GM18505 (cell line): ENCODE measurements around the gene SMIM36.

Source experiments
- ATAC-seq: cut with Tn5 transposase; IDR thresholded peaks from one replicate; pipeline ENCODE4 v1.9.1; 2021; ENCODE audit not compliant: unreplicated experiment
- POLR2A ChIP-seq: IDR thresholded peaks from 4 replicates; pipeline ENCODE4 v1.6.1; 2011; ENCODE audit warnings: borderline replicate concordance; ENCODE audit not compliant: insufficient read depth, insufficient read length; ENCODE audit errors: extremely low read depth

The SMIM36 gene

DNA sequence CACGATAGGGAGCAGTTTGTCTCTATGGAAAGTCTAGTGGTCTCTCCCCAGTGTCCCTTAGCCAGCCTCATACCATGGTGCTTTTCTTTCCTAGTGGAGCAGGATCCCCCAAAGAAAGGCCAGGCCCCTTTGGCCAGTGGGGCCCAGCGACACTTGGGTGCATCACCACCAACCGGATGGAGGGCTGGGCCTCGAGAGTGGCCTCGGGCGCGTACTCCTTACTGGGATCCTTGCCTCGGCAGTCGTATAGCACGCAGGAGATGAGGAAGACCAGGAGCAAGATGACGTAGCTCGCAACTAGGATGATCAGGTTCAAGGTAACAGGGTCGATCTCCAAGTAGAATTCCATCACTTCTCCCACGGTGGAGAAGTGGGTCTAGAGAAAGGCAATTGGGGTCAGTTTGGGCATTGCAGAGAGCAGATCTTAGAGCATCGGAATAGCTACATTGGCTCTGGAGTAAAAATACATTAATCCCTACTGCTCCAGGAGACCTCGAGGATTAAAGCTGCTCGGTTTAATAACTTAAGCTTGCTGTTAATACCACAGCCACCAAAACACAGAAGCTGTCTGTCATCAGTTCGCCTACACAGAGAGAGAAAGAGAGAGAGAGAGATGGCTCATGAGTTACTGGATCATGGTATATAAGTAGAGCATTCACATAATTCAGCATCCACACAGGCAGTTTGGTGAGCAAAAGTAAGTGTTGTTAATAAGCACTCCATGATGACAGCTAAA lies at the start of gene SMIM36:
TSS of gene SMIM36 (minus strand) at position 467 of the 736 bp plus-strand sequence.
- ATAC-seq = no peak
- no peak for TF ChIP-seq POLR2A

DNA sequence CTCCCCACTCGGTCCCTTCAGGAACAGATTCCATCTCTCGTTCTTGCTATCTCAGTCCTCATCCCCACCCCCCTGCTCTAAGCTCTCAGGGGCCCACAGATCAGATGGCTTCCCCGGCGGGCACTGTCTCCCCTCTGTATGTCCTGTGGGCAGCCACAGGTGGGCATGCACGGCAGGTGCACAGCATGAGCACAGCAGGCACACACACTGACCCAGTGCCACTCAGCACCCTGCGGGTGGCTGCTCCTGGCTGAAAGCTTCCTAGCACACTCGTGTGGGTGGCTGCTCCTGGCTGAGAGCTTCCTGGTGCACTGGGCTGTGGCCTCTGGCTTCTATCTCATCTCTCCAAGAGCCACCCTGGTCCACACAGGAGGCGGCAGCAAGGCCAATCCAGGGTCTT lies 44.5 kb upstream of the SMIM36 start:
- no peak for ATAC-seq
- TF ChIP-seq POLR2A = no peak

DNA sequence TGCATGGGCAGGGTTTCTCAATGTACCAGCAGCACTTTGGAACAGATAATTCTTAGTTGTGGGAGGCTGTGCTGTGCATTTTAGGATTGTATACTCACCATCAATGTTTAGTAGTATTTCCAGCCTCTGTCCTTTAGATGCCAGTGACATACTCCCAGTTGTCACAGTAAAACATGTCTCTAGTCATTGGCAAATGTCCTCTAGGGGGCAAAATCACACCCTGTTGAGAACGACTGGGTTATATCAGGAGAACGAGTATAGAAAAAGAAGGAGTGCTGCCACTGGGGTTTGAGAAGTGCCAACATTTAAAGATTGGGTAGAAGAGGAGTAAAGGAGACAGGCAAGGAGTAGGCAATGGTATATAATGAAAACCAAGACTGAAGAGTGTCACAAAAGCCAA lies 37.9 kb upstream of the SMIM36 start:
- no peak for TF ChIP-seq POLR2A
- no peak for ATAC-seq

DNA sequence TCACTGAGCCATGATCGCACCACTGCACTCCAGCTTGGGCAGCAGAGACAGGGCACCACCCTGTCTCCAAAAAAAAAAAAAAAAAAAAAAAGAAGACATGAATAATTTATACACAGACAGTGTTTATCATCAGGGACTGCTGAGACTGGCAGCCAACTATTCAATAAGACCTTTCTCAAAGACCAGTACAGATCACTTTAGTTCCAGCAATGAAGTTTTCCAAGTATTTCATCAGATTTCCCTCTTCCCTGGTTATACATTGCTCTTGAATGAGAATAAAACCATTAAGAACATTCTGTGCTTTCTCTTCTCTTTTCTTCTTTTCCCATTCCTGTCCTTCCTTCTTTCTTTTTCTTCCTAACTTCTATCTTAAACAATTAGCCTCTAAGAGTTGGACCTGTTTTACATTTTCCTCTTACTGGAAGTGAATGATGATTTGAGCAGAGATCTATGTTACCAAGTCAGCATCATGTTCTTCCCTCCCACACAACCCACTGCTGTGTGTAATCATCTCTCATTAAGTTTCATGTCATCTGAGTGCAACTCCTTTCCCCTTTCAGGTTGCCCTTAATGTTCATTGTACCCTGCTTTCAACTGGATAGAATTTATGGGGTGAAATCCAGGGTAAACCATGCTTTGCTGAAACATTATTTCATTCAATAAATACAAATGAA lies 35.9 kb upstream of the SMIM36 start:
- ATAC-seq = no peak
- TF ChIP-seq POLR2A = no peak

DNA sequence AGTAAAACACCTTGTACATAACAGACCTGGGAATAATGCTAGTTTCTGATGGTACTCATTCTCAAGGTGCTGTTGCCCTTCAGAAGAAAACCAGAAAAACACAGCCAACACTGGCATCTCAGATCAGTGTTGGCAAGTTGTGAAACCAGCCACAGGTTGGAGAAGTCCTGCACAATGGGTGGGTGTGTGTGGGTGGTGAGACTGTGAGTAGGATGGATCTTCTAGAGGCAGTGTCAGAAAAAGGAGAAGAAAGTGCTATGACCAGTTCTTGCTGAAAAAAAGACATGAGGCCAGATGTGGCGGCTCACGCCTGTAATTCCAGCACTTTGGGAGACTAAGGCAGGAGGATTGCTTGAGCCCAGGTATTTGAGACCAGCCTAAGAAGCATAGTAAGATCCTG lies 35.2 kb upstream of the SMIM36 start:
- no peak for ATAC-seq
- TF ChIP-seq POLR2A = no peak

DNA sequence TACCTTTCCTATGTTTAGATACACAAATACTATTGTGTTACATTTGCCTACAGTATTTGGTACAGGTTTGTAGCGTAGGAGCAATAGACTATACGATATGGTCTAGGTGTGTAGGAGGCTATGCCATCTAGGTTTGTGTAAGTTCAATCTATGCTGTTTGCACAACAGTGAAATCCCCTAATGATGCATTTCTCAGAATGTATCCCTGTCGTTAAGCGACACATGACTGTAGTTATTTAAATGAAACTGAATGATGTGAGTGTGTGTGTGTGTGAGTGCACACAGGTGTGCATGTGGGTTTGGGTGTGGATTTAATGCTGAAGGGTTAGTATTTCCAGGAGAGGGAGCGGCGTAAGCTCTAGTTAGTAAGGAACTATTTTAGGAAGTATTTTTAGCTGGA lies 34.6 kb upstream of the SMIM36 start:
- TF ChIP-seq POLR2A = no peak
- ATAC-seq = no peak

DNA sequence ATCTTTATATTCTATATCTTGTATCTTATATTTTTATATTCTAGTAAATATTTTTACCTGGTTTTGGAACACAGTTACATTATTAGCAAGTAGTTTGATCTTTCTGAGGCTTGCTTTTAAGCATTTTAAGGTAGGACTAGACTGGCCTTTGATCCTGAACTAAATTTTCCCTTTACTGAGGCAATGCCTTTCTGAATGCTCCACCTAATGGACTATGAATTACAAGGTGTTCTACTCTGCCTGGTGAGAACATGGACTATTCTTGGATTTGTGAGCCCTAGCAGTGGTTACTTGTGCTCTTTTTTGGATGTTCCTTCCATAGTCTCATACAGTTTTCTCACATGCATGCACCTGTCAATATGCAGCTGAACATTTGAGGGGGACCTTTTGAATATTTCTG lies 32.5 kb upstream of the SMIM36 start:
- TF ChIP-seq POLR2A = no peak
- ATAC-seq = no peak

DNA sequence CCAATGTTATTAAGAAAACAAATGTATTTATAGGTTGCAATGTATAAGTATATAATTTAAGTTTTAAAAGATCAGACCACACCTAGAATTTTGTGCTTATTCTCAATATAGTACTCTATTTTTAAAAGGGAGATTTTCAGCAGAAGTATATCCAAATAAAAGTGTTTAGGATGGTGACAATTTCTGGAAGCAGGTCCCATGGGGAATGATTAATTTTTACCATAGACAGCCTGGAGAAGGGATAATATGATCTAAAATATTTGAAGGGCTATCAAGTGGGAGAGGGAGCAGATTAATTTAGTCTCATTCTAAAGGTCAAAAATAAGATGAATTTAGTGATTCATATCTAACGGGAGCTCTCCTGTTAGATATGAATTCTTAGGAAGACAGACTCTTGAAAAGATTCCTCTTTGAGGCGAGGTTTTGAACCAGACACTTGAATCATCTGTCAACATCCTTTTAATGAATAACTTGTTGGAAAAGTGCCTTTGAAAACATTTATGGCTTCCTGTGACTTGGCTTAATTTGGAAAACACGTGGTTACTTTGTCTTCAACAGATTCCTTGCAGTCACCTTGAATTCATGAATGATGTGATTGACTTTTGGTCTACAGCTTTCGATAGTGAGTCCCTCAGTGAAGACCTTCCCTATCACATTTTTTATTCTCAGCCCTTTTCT lies 29.3 kb upstream of the SMIM36 start:
- ATAC-seq = no peak
- no peak for TF ChIP-seq POLR2A

DNA sequence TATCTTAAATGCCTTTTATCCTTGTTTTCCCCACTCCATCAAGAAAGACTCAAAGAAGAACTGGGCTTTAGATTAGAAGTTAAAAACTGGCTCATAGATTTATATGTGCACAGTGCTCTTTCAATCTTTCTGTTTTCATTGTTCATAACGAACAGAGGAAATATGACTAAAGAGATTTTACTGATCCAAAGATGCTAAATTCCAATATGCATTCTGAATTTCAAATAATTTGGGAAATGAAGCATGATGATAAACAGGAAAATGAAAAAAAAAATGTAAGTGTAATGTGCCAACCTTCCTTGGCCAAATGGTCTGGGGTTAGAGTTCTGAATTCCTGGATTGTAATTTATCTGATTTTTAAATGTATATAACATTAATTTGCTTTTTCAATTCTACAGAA lies 25.0 kb upstream of the SMIM36 start:
- TF ChIP-seq POLR2A = no peak
- ATAC-seq = no peak

DNA sequence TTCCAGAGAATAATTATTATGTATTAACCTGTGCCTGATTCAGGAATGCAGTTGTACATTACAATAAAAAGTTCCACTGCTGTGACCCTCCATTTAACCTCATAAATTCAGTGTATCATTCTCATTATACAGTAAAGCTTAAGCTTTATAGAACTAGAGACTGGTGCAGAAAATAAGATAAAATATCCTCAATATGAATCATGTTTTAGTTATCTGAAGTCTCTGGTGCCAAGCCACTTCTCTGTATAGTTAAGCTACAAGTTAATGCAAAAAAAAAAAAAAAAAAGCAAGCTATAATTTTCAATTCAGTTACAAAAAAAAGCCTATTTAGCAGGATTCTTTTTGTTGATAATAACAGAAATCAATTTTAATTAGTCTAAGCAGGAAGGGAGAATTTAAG lies 22.4 kb upstream of the SMIM36 start:
- no peak for TF ChIP-seq POLR2A

DNA sequence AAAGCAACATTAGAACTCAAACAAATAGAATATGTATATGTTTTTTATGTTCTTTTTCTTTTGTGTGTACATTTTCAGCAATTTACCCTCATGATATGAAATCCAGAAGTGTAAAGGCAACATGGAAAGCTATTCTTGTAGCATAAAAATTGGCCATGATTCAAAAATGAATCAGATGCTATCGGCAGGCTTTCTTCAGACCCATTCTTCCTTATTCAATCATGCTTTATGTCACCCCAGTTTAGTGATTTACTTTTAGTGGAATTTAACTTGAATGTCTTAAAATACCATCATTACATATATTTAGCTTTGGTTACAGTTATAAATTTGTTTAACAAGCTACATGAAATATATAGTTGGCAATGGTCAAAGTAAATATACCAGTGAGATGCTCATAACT lies 21.4 kb upstream of the SMIM36 start:
- no peak for ATAC-seq

More for the DNA sequence above, 22.4 kb upstream of the SMIM36 start:
- no peak for ATAC-seq

DNA sequence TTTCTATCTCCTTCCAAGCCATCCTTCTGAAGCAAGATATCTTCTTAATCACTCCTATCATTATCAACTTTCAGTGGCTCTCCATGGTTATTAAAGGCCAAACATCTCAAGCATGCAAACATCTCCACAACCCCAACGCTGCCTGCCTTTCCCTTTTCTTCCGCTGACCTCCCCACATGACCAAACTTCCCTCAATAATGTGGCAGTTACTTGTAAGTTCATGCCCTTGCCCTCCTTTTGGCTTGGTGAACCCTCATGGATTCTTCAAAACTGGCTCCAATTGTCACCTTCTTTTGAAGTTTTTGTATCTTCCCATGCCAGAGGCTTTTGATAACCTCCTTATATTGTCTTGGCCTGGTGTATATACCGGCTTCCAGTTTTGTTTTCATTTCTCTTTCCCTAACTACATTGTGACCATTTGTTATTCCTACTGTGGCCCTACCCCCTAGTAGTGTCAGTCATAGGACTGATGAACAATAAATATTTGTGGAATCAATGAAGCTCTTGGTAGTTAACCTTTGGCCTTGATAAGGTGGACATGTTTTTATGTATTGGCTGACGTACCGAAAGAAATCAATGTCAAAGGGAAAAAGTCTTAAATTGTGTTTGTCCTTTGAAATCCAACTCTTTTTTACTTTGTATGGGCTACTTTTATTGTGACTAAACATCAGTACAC lies 19.9 kb upstream of the SMIM36 start:
- ATAC-seq = no peak
- no peak for TF ChIP-seq POLR2A

More for the DNA sequence above, 21.4 kb upstream of the SMIM36 start:
- TF ChIP-seq POLR2A = no peak

DNA sequence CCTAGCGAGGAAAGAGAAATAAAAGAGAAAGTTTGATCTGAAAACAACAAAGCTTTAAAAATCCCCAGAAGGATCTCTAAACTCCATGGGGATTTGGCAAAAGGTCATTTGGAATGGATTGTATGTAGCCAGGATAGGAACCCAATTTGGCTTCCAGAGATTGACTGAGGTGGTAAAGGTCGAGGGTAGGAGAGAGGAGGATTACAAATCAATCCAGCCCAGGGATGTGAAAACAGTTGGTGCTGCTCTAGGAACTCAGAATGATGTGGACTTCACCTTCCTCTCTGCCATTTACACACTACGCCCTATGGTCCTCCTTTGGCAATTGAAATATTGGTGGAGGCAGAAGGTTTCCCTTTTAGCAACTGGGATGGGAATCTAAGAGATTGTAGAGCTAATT lies 18.8 kb upstream of the SMIM36 start:
- TF ChIP-seq POLR2A = no peak
- ATAC-seq = no peak
